Psoas muscle (tissue), 8 donors: ENCODE data around the gene HBG2. TPM values are rescaled to one million over a fixed set of nuclear protein-coding genes. Genes with fewer than 3 reads are reported as not detected.

Experiments
- ATAC-seq, 4 donors: fragments of 200-7000 bp; cut with Tn5 transposase; one replicate each; pipeline ENCODE4 v1.9.1; 2020; ENCODE audit warnings: moderate library complexity in 3 of 4, mild to moderate bottlenecking in 2 of 4
- DNase-seq, 2 donors: peaks; one replicate each; pipeline ENCODE4 v3.0.0-alpha.2; 2020
- H3K27ac ChIP-seq: fragments of 200-600 bp; one replicate; pipeline ENCODE4 v1.8.0; 2022
- H3K27me3 ChIP-seq, 3 donors: fragments of 200-600 bp in 1 of 3; one replicate each; pipeline versions ENCODE4 v1.6.1 to v1.8.0; 2013 to 2022; ENCODE audit warnings: low read length in 2 of 3, mild to moderate bottlenecking in 2 of 3, moderate library complexity in 1 of 3; ENCODE audit not compliant: insufficient read depth in 3 of 3
- H3K36me3 ChIP-seq, 2 donors: fragments of 200-600 bp in 1 of 2; one replicate each; pipeline versions ENCODE4 v1.6.1 to v1.8.0; 2013 to 2022; ENCODE audit warnings: low read depth in 1 of 2, mild to moderate bottlenecking in 1 of 2, moderate library complexity in 1 of 2; ENCODE audit not compliant: insufficient read depth in 1 of 2
- H3K4me1 ChIP-seq: fragments of 200-600 bp; one replicate; pipeline ENCODE4 v1.8.0; 2022
- H3K4me3 ChIP-seq: fragments of 200-600 bp; one replicate; pipeline ENCODE4 v1.8.0; 2022; ENCODE audit warnings: mild to moderate bottlenecking
- H3K9me3 ChIP-seq: fragments of 200-600 bp; one replicate; pipeline ENCODE4 v1.8.0; 2022
- CTCF ChIP-seq: fragments of 200-600 bp; IDR thresholded peaks from one replicate; pipeline ENCODE4 v1.8.0; 2022; ENCODE audit warnings: antibody characterized with exemption
- WGBS, 3 donors: extraction: QIAGEN DNeasy Blood & Tissue Kit; methylation state at CpG; one replicate each; pipeline versions ENCODE4 v1.1.6 to v1.1.7; 2013; 5-methylcytosine and 5-hydroxymethylcytosine counted together
- intact Hi-C, 2 donors: fragments of 100-400 bp; cut with DNase I; formaldehyde crosslinking; loops; one replicate each; pipeline versions ENCODE4 v1.11.0 to v1.14.2; 2022
- polyA plus RNA-seq, 3 donors: library from polyadenylated mRNA; stranded (reverse); fragments of 200-250 nt; gene quantifications; one replicate each; pipeline ENCODE4 v1.2.3, GENCODE V29; 2013
- total RNA-seq, 4 donors: library from RNA; stranded (reverse); fragmentation: NEBNext Ultra II Directional in 2 of 4; extraction: Animal tissue kit (Norgen Biotek cat#: 25700) in 2 of 4; gene quantifications; one replicate each; pipeline versions ENCODE4 v1.2.1 to v1.2.4, GENCODE V29; 2021 to 2023
- donor health status: healthy with polysubstance abuse.
- donor health status: DM: no; HTN: no; CAD: no; lungs with moderate emphysema.
- donor health status: Bipolar disorder and iron deficiency.
- donor health status: healthy.
- donor health status: DM: yes; HTN: yes; CAD: no.
- donor health status: DM: no; HTN: no; CAD: no.
- donor health status: DM: no; HTN: no; CAD: no.
- donor health status: DM: yes; HTN: yes; CAD: no.

HBG2 gene
- total and polyA plus RNA-seq, 7 donors = 1.0 TPM; not detected in 6

- no peaks in the 10 kb centered on the region for H3K9me3 ChIP-seq
- ATAC-seq (no peak), DNase-seq (no peak)
- intact Hi-C loops = no loop called here
- WGBS, 3 donors = 74 to 83% (median 81%) methylated on average over 3 of the region's 3 CpGs
- H3K27me3 ChIP-seq = no peaks in the 10 kb centered on the region
- H3K4me1 ChIP-seq = no peaks in the 10 kb centered on the region
- H3K36me3 ChIP-seq = no peaks in the 10 kb centered on the region
- no peak within 1 kb of the TSS for H3K27ac ChIP-seq
- no peak for TF ChIP-seq CTCF
- H3K4me3 ChIP-seq = no peak within 1 kb of the TSS
Observed at GRCh38 chr11:5226732-5227310, 27.8 kb downstream of the HBG2 start, which contains the start of gene HBB. HBB (minus strand) TSS chr11:5227071; CDS start chr11:5227021, 50 bp downstream.

- H3K9me3 ChIP-seq = no peaks in the 10 kb centered on the region
- no peak for TF ChIP-seq CTCF
- DNase-seq (no peak), ATAC-seq (peak in 1 of 4 donors; percentile 13)
- no peak overlapping the region for H3K4me3 ChIP-seq
- intact Hi-C loops = no loop called here
- no peak overlapping the region for H3K27ac ChIP-seq
- H3K4me1 ChIP-seq = no peaks in the 10 kb centered on the region
- H3K27me3 ChIP-seq = no peaks in the 10 kb centered on the region
- H3K36me3 ChIP-seq = no peaks in the 10 kb centered on the region
- WGBS, 3 donors = 43 to 59% (median 53%) methylated on average over 2 of the region's 2 CpGs
Observed at GRCh38 chr11:5225480-5225871, 29.1 kb downstream of the HBG2 start.

GRCh38 chr11:5224538-5225479 is 29.8 kb downstream of the HBG2 start:
- WGBS, 3 donors = 70 to 83% (median 71%) methylated on average over 6 of the region's 6 CpGs
- no peak for DNase-seq
- no peaks in the 10 kb centered on the region for H3K27me3 ChIP-seq
- intact Hi-C loops = no loop called here
- ATAC-seq = peak in 1 of 4 donors; percentile 36
- H3K9me3 ChIP-seq = no peaks in the 10 kb centered on the region
- H3K36me3 ChIP-seq = no peaks in the 10 kb centered on the region
- H3K4me3 ChIP-seq = no peak overlapping the region
- no peaks in the 10 kb centered on the region for H3K4me1 ChIP-seq
- no peak overlapping the region for H3K27ac ChIP-seq
- TF ChIP-seq CTCF = no peak

- intact Hi-C loops = no loop called here
- Histone ChIP-seq H3K9me3 (no peaks in the 10 kb centered on the region), H3K27ac (no peak overlapping the region), H3K27me3 (no peaks in the 10 kb centered on the region), H3K4me3 (no peak overlapping the region), H3K36me3 (no peaks in the 10 kb centered on the region), H3K4me1 (no peaks in the 10 kb centered on the region)
- 51 to 74% (median 54%) methylated on average over 1 of the region's 1 CpG for WGBS, 3 donors
- TF ChIP-seq CTCF = no peak
- DNase-seq = no peak
- no peak for ATAC-seq
Observed at GRCh38 chr11:5223686-5224085, 30.9 kb downstream of the HBG2 start.
